WTC11 (cell line): ENCODE results near the gene EYS. TPM values are rescaled to one million over a fixed set of nuclear protein-coding genes. Genes with fewer than 3 reads are reported as not detected.

Experiments
- ATAC-seq: fragments of 200-7000 bp; cut with Tn5 transposase; 2 replicates; pipeline ENCODE4 v1.10.0; 2021; ENCODE audit warnings: mild to moderate bottlenecking, moderate library complexity
- CTCF ChIA-PET: fragments of 300-600 bp; sonication (Branson Sonifier 250); formaldehyde crosslinking; loops from one replicate; lab custom pipeline; 2021; ENCODE audit warnings: antibody characterized with exemption; lab: Charles Lee
- POLR2A ChIA-PET: fragments of 350-600 bp; sonication (Branson Sonifier 250); formaldehyde crosslinking; loops from one replicate; lab custom pipeline; 2021; ENCODE audit warnings: antibody characterized with exemption; lab: Charles Lee
- DNase-seq: peaks from one replicate; pipeline ENCODE4 v3.0.0; 2021; ENCODE audit warnings: low spot score
- H3K27ac Mint-ChIP-seq: 2 replicates; pipeline ENCODE4 v1.8.0; 2021; ENCODE audit warnings: mixed read lengths
- H3K27me3 Mint-ChIP-seq: 2 replicates; pipeline ENCODE4 v1.8.0; 2021; ENCODE audit warnings: low read depth, mild to moderate bottlenecking, moderate library complexity, mixed read lengths
- H3K36me3 Mint-ChIP-seq: 2 replicates; pipeline ENCODE4 v1.8.0; 2021; ENCODE audit warnings: mixed read lengths
- H3K4me1 Mint-ChIP-seq: 2 replicates; pipeline ENCODE4 v1.8.0; 2022; ENCODE audit warnings: mixed read lengths
- H3K4me3 Mint-ChIP-seq: 2 replicates; pipeline ENCODE4 v1.8.0; 2021; ENCODE audit warnings: mild to moderate bottlenecking, moderate library complexity, mixed read lengths
- H3K9me3 Mint-ChIP-seq: 2 replicates; pipeline ENCODE4 v1.8.0; 2021; ENCODE audit warnings: mixed read lengths
- CBFB ChIP-seq: sonication (generic); formaldehyde crosslinking; IDR thresholded peaks from 2 replicates; pipeline ENCODE4 v1.8.1; 2022; ENCODE audit warnings: mild to moderate bottlenecking, low read depth, missing genetic modification reagents
- CREB1 ChIP-seq: sonication (generic); formaldehyde crosslinking; IDR thresholded peaks from 2 replicates; pipeline ENCODE4 v1.8.0; 2023; ENCODE audit warnings: mild to moderate bottlenecking, missing genetic modification reagents
- E2F5 ChIP-seq: sonication (generic); formaldehyde crosslinking; IDR thresholded peaks from 2 replicates; pipeline ENCODE4 v1.8.1; 2022; ENCODE audit warnings: mild to moderate bottlenecking, moderate library complexity, missing genetic modification reagents
- FOXJ3 ChIP-seq: sonication (generic); formaldehyde crosslinking; IDR thresholded peaks from 2 replicates; pipeline ENCODE4 v1.9.0; 2021; ENCODE audit warnings: missing genetic modification reagents, mild to moderate bottlenecking, borderline replicate concordance
- FOXK1 ChIP-seq: sonication (generic); formaldehyde crosslinking; IDR thresholded peaks from 2 replicates; pipeline ENCODE4 v1.8.0; 2022; ENCODE audit warnings: mild to moderate bottlenecking, moderate library complexity, missing genetic modification reagents
- FOXP4 ChIP-seq: sonication (generic); formaldehyde crosslinking; IDR thresholded peaks from 2 replicates; pipeline ENCODE4 v1.8.0; 2022; ENCODE audit warnings: mild to moderate bottlenecking, missing genetic modification reagents
- GTF2I ChIP-seq: fragments of 250-450 bp; sonication (Bioruptor Pico); conservative IDR thresholded peaks from 2 replicates; pipeline ENCODE4 v1.4.0; 2021; ENCODE audit warnings: mild to moderate bottlenecking
- HMGA2 ChIP-seq: fragments of 250-450 bp; sonication (Bioruptor Pico); IDR thresholded peaks from 2 replicates; pipeline ENCODE4 v1.4.0; 2021; ENCODE audit warnings: mild to moderate bottlenecking, moderate library complexity
- IRF2 ChIP-seq: sonication (generic); formaldehyde crosslinking; IDR thresholded peaks from 2 replicates; pipeline ENCODE4 v1.8.0; 2022; ENCODE audit warnings: low read depth, missing genetic modification reagents, borderline replicate concordance
- JUN ChIP-seq: sonication (generic); formaldehyde crosslinking; IDR thresholded peaks from 2 replicates; pipeline ENCODE4 v1.8.0; 2023; ENCODE audit warnings: mild to moderate bottlenecking, missing genetic modification reagents
- MLX ChIP-seq: sonication (generic); formaldehyde crosslinking; IDR thresholded peaks from 2 replicates; pipeline ENCODE4 v1.8.1; 2023; ENCODE audit warnings: mild to moderate bottlenecking, missing genetic modification reagents, moderate library complexity
- NR3C1 ChIP-seq: sonication (generic); formaldehyde crosslinking; conservative IDR thresholded peaks from 2 replicates; pipeline ENCODE4 v1.8.1; 2023; ENCODE audit warnings: low read depth, mild to moderate bottlenecking, missing genetic modification reagents
- OVOL2 ChIP-seq: fragments of 250-450 bp; sonication (Bioruptor Pico); IDR thresholded peaks from 2 replicates; pipeline ENCODE4 v1.9.0; 2021; ENCODE audit warnings: mild to moderate bottlenecking, borderline replicate concordance
- PRDM15 ChIP-seq: sonication (generic); formaldehyde crosslinking; IDR thresholded peaks from 2 replicates; pipeline ENCODE4 v1.8.0; 2022; ENCODE audit warnings: missing genetic modification reagents
- RORB ChIP-seq: fragments of 250-450 bp; sonication (Bioruptor Pico); IDR thresholded peaks from 2 replicates; pipeline ENCODE4 v1.9.0; 2021; ENCODE audit warnings: mild to moderate bottlenecking
- SMAD3 ChIP-seq: sonication (generic); formaldehyde crosslinking; IDR thresholded peaks from 2 replicates; pipeline ENCODE4 v1.8.0; 2022; ENCODE audit warnings: missing genetic modification reagents, mild to moderate bottlenecking, borderline replicate concordance
- TEAD4 ChIP-seq: sonication (generic); formaldehyde crosslinking; IDR thresholded peaks from 2 replicates; pipeline ENCODE4 v1.8.0; 2022; ENCODE audit warnings: mild to moderate bottlenecking, missing genetic modification reagents
- ZBTB21 ChIP-seq: sonication (generic); formaldehyde crosslinking; IDR thresholded peaks from 2 replicates; pipeline ENCODE4 v1.8.1; 2023; ENCODE audit warnings: mild to moderate bottlenecking, missing genetic modification reagents, borderline replicate concordance
- ZMAT4 ChIP-seq: fragments of 250-450 bp; sonication (Bioruptor Pico); IDR thresholded peaks from 2 replicates; pipeline ENCODE4 v1.9.0; 2021; ENCODE audit warnings: mild to moderate bottlenecking
- ZNF121 ChIP-seq: sonication (generic); formaldehyde crosslinking; IDR thresholded peaks from 2 replicates; pipeline ENCODE4 v1.8.0; 2023; ENCODE audit warnings: missing genetic modification reagents
- ZNF138 ChIP-seq: sonication (generic); formaldehyde crosslinking; conservative IDR thresholded peaks from 2 replicates; pipeline ENCODE4 v1.8.1; 2022; ENCODE audit warnings: mild to moderate bottlenecking, moderate library complexity, missing genetic modification reagents
- ZNF263 ChIP-seq: sonication (generic); formaldehyde crosslinking; IDR thresholded peaks from 2 replicates; pipeline ENCODE4 v1.8.1; 2022; ENCODE audit warnings: low read depth, mild to moderate bottlenecking, moderate library complexity, missing genetic modification reagents
- total RNA-seq: library from RNA; stranded (reverse); gene quantifications from 3 replicates; pipeline ENCODE4 v1.2.3, GENCODE V29; 2021

Gene EYS
- total RNA-seq, 1 experiment from 2014 or later, result not detected

GRCh38 chr6:64160486-64160885 is 1546.5 kb downstream of the EYS start (continued):
- no peak for TF ChIP-seq PRDM15 (CRISPR knock-in tag)
- no peak for TF ChIP-seq FOXP4
- TF ChIP-seq GTF2I (CRISPR knock-in tag), result no peak
- no peak for TF ChIP-seq ZMAT4
- TF ChIP-seq CREB1 (CRISPR knock-in tag), result no peak
- TF ChIP-seq RORB (CRISPR knock-in tag), result no peak
- TF ChIP-seq ZNF138 (CRISPR knock-in tag), result no peak
- TF ChIP-seq NR3C1 (CRISPR knock-in tag), result no peak

- ATAC-seq, result no peak
- H3K27me3 Mint-ChIP-seq, result no peaks in the 10 kb centered on the region; the same call in 1 of the 2 replicates
- no peak overlapping the region for H3K4me3 Mint-ChIP-seq
- TF ChIP-seq IRF2 (CRISPR knock-in tag), result no peak
- no peak for TF ChIP-seq JUN (CRISPR knock-in tag)
- TF ChIP-seq E2F5, result no peak
- no peak for TF ChIP-seq OVOL2 (CRISPR knock-in tag)
- TF ChIP-seq CBFB (CRISPR knock-in tag), result no peak
- TF ChIP-seq, all 79 proteins: peak for 0
- H3K27ac Mint-ChIP-seq, result no peak overlapping the region
- peaks cover 7% of the 10 kb centered on the region for H3K36me3 Mint-ChIP-seq
- H3K4me1 Mint-ChIP-seq, result no peaks in the 10 kb centered on the region
- CTCF ChIA-PET, result no interaction called here
- POLR2A ChIA-PET, result interaction anchor here (0.6 kb wide), 1 partner anchor 218 kb away, joined by 5 read pairs; no protein-coding TSS in a partner anchor
- DNase-seq, result no peak
- peaks cover 25% of the 10 kb centered on the region for H3K9me3 Mint-ChIP-seq
Measured at GRCh38 chr6:64155063-64155462, 1552.0 kb downstream of the EYS start.

GRCh38 chr6:64146876-64147275 is 1560.2 kb downstream of the EYS start:
- POLR2A ChIA-PET, result no interaction called here
- Mint-ChIP-seq H3K27ac (no peak overlapping the region), H3K9me3 (peaks cover 26% of the 10 kb centered on the region), H3K36me3 (peaks cover 3% of the 10 kb centered on the region), H3K4me3 (no peak overlapping the region), H3K4me1 (no peaks in the 10 kb centered on the region), H3K27me3 (no peaks in the 10 kb centered on the region; the same call in none of the 2 replicates)
- CTCF ChIA-PET, result no interaction called here
- ATAC-seq, result no peak
- DNase-seq, result no peak
- TF ChIP-seq MLX (CRISPR knock-in tag), result no peak
- no peak for TF ChIP-seq IRF2 (CRISPR knock-in tag)
- TF ChIP-seq PRDM15 (CRISPR knock-in tag), result no peak
- TF ChIP-seq ZNF263 (CRISPR knock-in tag), result no peak
- TF ChIP-seq TEAD4 (CRISPR knock-in tag), result no peak
- TF ChIP-seq FOXK1 (CRISPR knock-in tag), result no peak
- TF ChIP-seq SMAD3 (CRISPR knock-in tag), result no peak
- no peak for TF ChIP-seq ZNF121 (CRISPR knock-in tag)
- TF ChIP-seq HMGA2, result no peak
- no peak for TF ChIP-seq ZMAT4
- no peak for TF ChIP-seq ZBTB21 (CRISPR knock-in tag)
- no peak for TF ChIP-seq FOXJ3
